T-helper 2 cell treated with Interferon-gamma antibody and Interleukin-4, amounts not matched to agents 5 μg/mL and 100 μg/mL, for 36 hours (primary cell): ENCODE results near the gene UQCC5.

Source experiments
- DNase-seq: peaks from one replicate; pipeline ENCODE4 v3.0.0; 2021; ENCODE audit warnings: low spot score
- H3K27ac Mint-ChIP-seq: one replicate; pipeline ENCODE4 v1.8.0; 2021; ENCODE audit warnings: mild to moderate bottlenecking, mixed read lengths
- H3K27me3 Mint-ChIP-seq: one replicate; pipeline ENCODE4 v1.8.0; 2021; ENCODE audit warnings: low read depth, mixed read lengths
- H3K36me3 Mint-ChIP-seq: one replicate; pipeline ENCODE4 v1.8.0; 2021; ENCODE audit warnings: low read depth, mixed read lengths
- H3K4me1 Mint-ChIP-seq: one replicate; pipeline ENCODE4 v1.8.0; 2021; ENCODE audit warnings: low read depth, mixed read lengths
- H3K4me3 Mint-ChIP-seq: one replicate; pipeline ENCODE4 v1.8.0; 2022; ENCODE audit warnings: mild to moderate bottlenecking, moderate library complexity, mixed read lengths
- H3K9me3 Mint-ChIP-seq: one replicate; pipeline ENCODE4 v1.8.0; 2021; ENCODE audit warnings: mixed read lengths

The UQCC5 gene

DNA sequence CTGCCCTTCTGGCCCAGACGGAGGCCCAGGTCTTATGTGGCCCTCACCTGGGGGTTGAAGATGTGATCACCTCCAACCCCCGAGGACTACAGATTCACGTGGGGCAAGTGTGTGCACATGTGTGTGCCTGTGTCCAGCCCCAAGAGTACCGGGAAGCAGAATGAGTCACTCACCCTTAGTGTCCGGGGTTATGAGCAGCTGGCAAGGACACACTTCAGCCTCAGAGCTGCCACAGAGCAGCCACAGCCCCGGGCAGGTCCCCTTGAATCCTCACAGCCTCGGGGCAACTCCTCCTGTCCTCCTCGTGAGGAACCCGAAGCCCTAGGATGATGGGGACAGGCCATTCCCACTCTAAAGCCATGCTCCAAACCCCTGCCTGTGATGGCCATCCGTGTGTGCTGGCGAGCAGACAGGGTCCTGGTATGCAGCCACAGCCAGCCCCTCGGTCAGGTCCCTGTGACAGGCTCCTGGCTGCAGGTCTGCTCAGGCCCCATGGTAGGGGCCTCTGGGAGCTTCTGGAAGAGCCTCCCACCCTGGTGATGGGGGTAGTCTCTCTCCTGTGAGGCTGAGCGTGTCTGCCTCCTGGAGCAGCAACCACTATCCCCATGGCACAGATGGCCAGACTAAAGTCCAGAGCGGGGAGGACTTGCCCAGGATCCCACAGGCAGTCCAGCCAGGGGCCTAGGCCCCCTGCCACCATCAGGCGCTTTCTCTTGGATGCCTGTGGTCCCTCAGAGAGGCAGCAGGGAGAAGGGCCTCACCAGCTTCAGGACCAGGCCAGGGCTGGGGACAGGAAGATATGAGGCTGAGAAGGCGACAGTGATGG, 40.4 kb upstream of the UQCC5 start:
- Mint-ChIP-seq H3K36me3 (peaks cover 6% of the 10 kb centered on the region), H3K9me3 (no peaks in the 10 kb centered on the region), H3K4me1 (no peaks in the 10 kb centered on the region), H3K4me3 (no peak overlapping the region), H3K27ac (no peak overlapping the region), H3K27me3 (no peaks in the 10 kb centered on the region)
- DNase-seq = no peak

DNA sequence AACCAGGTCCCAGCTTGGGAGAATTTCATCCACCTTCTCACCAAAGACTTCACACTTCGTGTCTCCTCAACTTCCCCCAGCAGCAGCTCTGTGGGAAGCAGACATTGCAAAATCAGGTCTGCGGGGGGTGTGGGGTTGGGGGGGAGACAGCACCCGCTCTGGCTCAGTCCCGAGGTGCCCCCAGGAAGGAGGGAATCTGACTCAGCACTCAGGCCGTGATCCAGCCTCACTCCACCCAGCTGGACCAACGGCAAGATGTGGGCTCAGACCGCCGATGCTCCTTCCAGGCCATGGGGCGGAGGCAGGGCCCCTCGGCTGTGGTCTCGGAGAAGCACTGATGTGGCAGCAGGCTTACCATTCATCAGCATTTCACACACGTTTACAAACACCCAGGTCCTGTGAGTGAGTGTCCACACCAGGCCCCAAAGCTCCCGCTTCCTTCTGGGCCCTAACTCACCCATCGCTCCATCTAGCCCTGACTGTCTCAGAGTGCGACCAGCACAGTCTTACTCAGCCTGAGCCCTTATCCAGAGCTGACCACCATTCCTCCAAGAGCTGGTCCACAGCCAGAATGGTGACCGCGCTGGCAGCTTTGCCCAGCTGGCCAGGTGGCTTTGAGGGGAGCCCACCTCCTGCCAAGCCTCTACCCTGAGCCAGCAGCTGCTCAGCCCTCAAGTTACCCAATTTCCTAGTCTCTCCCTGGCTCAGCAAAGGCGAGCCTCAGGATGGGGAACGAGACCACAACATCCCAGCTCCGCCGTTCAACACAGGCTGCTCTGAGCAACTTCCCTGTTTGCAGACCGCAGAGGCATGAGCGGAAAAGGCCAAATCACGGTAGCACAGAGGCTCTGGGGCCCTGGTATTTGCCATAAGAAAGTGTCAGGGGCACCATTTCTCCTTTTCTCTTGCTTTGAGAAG, 38.0 kb upstream of the UQCC5 start:
- no peaks in the 10 kb centered on the region for H3K27me3 Mint-ChIP-seq
- H3K27ac Mint-ChIP-seq = no peak overlapping the region
- no peak for DNase-seq
- H3K9me3 Mint-ChIP-seq = no peaks in the 10 kb centered on the region
- H3K4me1 Mint-ChIP-seq = no peaks in the 10 kb centered on the region
- H3K4me3 Mint-ChIP-seq = no peak overlapping the region
- no peaks in the 10 kb centered on the region for H3K36me3 Mint-ChIP-seq

DNA sequence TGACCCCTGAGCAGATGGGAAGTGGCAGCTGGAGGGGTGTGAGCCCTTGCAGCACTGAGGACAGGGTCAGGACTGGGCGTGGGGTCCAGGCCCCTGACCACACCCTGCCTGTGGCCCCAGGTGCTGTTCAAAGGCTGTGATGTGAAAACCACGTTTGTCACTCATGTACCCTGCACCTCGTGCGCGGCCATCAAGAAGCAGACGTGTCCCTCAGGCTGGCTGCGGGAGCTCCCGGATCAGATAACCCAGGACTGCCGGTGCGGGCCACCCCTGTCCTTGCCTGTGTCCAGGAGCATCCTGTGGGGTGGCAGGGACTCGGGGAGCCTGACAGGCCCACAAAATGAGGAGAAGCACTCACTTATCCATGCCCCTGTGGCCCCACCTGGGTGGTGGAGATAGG, 35.4 kb upstream of the UQCC5 start:
- no peak for DNase-seq
- Mint-ChIP-seq H3K27ac (no peak overlapping the region), H3K4me3 (no peak overlapping the region), H3K4me1 (no peaks in the 10 kb centered on the region), H3K27me3 (no peaks in the 10 kb centered on the region), H3K36me3 (no peaks in the 10 kb centered on the region), H3K9me3 (no peaks in the 10 kb centered on the region)

- H3K36me3 Mint-ChIP-seq = no peaks in the 10 kb centered on the region
- DNase-seq = no peak
- no peaks in the 10 kb centered on the region for H3K4me1 Mint-ChIP-seq
- no peaks in the 10 kb centered on the region for H3K27me3 Mint-ChIP-seq
- H3K27ac Mint-ChIP-seq = no peak overlapping the region
- no peak overlapping the region for H3K4me3 Mint-ChIP-seq
- H3K9me3 Mint-ChIP-seq = no peaks in the 10 kb centered on the region
Measured at GRCh38 chr3:52502001-52502400, 34.4 kb upstream of the UQCC5 start.

DNA sequence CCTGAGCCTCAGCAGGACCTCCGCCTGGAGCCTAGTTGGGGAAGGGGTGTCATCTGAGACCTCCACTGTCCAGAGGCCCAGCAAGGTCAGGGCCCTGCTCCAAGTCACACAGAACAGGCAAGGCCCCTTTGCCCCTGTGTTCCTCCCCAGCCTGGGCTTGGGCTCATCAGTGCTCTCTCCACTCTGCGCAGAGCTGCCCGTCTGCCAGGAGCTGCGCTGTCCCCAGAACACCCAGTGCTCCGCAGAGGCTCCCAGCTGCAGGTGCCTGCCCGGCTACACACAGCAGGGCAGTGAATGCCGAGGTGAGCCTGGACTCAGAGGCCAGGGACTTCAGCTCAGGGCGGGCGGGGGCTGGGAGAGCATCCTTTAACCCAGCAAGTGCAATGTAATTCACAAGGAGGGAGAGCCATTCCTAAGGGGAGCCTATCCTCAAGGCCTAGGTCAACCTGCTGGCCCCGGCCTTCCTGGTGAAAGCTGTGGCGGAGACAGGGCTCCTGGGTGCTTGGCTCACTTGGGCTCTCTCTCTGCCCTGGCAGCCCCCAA, 33.5 kb upstream of the UQCC5 start:
- Mint-ChIP-seq H3K27ac (no peak overlapping the region), H3K4me1 (no peaks in the 10 kb centered on the region), H3K36me3 (no peaks in the 10 kb centered on the region), H3K27me3 (no peaks in the 10 kb centered on the region), H3K9me3 (no peaks in the 10 kb centered on the region), H3K4me3 (no peak overlapping the region)
- no peak for DNase-seq

DNA sequence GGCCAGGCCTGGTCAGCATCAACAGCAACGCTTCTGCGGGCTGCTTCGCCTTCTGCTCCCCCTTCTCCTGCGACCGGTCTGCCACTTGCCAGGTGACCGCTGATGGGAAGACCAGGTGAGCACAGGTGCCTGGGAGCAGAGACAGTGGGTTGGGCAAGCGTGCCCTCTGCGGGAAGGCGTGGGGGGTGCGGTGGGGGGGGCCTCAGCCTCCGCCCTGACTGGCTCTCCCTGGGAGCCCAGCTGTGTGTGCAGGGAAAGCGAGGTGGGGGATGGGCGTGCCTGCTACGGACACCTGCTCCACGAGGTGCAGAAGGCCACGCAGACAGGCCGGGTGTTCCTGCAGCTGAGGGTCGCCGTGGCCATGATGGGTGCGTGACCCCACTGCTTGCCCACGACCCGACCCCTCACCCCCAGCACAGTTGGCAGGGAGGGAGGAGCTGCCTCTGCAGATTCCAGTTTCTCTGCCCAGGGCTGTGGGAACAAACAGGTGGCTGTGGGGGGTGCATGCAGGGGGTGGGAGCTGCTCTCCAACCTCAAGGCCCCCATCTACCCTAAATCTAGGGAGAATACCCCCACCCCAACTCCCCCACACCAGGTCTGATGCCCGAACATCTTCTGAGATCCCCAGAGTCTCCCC, 32.5 kb upstream of the UQCC5 start:
- H3K4me3 Mint-ChIP-seq = no peak overlapping the region
- H3K27ac Mint-ChIP-seq = no peak overlapping the region
- no peaks in the 10 kb centered on the region for H3K4me1 Mint-ChIP-seq
- H3K36me3 Mint-ChIP-seq = no peaks in the 10 kb centered on the region
- no peaks in the 10 kb centered on the region for H3K27me3 Mint-ChIP-seq
- DNase-seq = no peak
- H3K9me3 Mint-ChIP-seq = no peaks in the 10 kb centered on the region

DNA sequence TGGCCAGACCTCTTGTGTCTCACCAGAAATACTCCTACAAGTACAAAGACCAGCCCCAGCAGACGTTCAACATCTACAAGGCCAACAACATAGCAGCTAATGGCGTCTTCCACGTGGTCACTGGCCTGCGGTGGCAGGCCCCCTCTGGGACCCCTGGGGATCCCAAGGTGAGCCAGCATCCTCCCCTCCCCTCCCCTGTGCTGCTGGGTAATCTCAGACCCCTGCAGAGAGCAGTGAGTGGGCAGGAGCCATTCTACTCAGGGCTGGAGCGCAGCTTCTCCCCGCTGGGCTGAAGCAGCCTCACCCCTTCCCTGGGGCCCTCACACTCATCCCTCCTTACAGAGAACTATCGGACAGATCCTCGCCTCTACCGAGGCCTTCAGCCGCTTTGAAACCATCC, 31.4 kb upstream of the UQCC5 start:
- Mint-ChIP-seq H3K4me1 (no peaks in the 10 kb centered on the region), H3K27ac (no peak overlapping the region), H3K27me3 (no peaks in the 10 kb centered on the region), H3K36me3 (no peaks in the 10 kb centered on the region), H3K9me3 (no peaks in the 10 kb centered on the region), H3K4me3 (no peak overlapping the region)
- DNase-seq = no peak

DNA sequence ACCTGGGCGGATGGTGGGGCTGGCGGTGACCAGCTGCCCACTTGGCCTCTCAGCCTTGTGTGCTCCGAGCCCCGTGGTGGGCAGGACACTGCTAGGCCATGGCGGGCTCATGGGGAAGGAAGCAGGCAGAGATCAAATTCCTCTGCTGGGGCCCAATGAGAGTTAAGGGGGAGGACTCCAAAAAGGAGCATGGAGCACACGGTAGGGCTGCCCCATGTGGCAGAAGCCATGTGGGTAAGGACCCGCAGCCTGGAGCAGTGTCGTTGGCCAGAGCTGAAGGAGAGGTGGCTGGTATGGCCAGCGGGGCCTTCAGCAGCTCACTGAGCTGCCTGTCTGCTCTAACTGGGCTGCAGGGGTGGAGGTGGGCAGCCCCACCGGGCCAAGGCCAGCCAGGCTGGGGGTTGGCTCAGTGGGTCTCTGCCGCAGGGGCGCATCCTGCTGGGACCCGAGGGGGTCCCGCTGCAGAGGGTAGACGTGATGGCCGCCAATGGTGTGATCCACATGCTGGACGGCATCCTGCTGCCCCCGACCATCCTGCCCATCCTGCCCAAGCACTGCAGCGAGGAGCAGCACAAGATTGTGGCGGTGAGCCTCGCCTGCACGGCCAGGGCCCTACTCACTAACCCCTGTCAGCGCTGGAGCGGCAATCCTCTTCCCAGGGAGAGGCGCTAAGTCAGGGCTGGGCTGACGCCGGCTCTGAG, 30.0 kb upstream of the UQCC5 start:
- H3K27ac Mint-ChIP-seq = no peak overlapping the region
- no peaks in the 10 kb centered on the region for H3K27me3 Mint-ChIP-seq
- no peak overlapping the region for H3K4me3 Mint-ChIP-seq
- no peaks in the 10 kb centered on the region for H3K9me3 Mint-ChIP-seq
- no peaks in the 10 kb centered on the region for H3K36me3 Mint-ChIP-seq
- H3K4me1 Mint-ChIP-seq = no peaks in the 10 kb centered on the region
- DNase-seq = no peak

DNA sequence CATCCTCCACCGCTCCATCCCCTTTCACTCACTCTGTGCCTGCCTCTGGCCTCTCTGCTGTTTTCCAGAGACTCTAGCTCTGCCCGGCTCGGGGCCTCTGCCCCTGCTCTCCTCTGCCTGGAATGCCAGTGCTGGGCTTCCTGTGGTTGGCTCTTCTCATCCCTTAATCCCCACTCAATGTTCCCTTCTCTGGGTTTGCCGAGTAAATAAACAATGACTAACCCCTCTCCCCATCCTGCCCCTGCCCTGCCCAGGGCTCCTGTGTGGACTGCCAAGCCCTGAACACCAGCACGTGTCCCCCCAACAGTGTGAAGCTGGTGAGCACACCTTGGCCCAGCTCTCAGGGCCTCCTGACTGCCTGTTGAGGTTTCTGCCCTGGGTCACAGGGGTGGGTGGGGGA, 29.0 kb upstream of the UQCC5 start:
- H3K36me3 Mint-ChIP-seq = no peaks in the 10 kb centered on the region
- no peak overlapping the region for H3K27ac Mint-ChIP-seq
- H3K4me3 Mint-ChIP-seq = no peak overlapping the region
- no peaks in the 10 kb centered on the region for H3K4me1 Mint-ChIP-seq
- H3K9me3 Mint-ChIP-seq = no peaks in the 10 kb centered on the region
- no peak for DNase-seq
- no peaks in the 10 kb centered on the region for H3K27me3 Mint-ChIP-seq

DNA sequence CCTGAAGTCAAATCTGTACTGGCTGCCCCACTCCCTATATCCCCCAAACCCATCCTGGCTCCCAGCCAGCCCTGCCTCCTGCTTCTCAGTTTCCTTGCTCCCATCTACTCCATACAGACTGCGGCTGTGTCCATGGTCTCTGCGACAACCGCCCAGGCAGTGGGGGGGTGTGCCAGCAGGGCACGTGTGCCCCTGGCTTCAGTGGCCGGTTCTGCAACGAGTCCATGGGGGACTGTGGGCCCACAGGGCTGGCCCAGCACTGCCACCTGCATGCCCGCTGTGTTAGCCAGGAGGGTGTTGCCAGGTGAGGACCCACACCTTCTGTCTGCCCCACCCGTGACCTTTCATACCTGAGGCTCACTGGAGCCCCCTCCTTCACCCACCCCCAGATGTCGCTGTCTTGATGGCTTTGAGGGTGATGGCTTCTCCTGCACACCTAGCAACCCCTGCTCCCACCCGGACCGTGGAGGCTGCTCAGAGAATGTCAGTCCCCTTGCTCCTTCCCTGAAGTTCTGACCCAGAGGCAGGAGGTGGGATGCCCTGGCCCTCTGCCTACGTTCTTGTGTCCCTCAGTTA, 26.6 kb upstream of the UQCC5 start:
- H3K27ac Mint-ChIP-seq = no peak overlapping the region
- no peaks in the 10 kb centered on the region for H3K9me3 Mint-ChIP-seq
- H3K4me1 Mint-ChIP-seq = no peaks in the 10 kb centered on the region
- no peak overlapping the region for H3K4me3 Mint-ChIP-seq
- no peak for DNase-seq
- no peaks in the 10 kb centered on the region for H3K36me3 Mint-ChIP-seq
- H3K27me3 Mint-ChIP-seq = no peaks in the 10 kb centered on the region

- Mint-ChIP-seq H3K4me3 (no peak overlapping the region), H3K27ac (no peak overlapping the region), H3K4me1 (no peaks in the 10 kb centered on the region), H3K9me3 (no peaks in the 10 kb centered on the region), H3K27me3 (no peaks in the 10 kb centered on the region), H3K36me3 (no peaks in the 10 kb centered on the region)
- DNase-seq = no peak
Measured at GRCh38 chr3:52511509-52511908, 24.9 kb upstream of the UQCC5 start.

DNA sequence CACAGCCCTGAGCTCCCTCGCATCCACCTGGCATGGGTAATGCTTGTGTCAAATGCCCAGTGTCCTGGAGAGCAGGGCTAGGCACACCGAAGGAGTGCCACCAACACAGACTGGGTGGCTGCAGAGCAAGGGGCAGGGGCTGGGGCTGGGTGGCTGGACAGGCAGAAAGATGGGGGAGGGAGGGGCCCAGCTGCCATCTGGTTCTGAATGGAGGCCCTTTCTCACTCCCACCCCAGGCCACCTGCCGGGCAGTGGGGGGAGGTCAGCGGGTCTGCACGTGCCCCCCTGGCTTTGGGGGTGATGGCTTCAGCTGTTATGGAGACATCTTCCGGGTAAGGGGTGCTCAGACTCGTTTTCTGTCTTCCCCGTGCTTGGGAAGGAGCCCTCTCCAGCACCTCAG, 24.3 kb upstream of the UQCC5 start:
- H3K27ac Mint-ChIP-seq = no peak overlapping the region
- H3K9me3 Mint-ChIP-seq = no peaks in the 10 kb centered on the region
- no peak for DNase-seq
- no peaks in the 10 kb centered on the region for H3K27me3 Mint-ChIP-seq
- no peak overlapping the region for H3K4me3 Mint-ChIP-seq
- no peaks in the 10 kb centered on the region for H3K4me1 Mint-ChIP-seq
- no peaks in the 10 kb centered on the region for H3K36me3 Mint-ChIP-seq

- Mint-ChIP-seq H3K36me3 (no peaks in the 10 kb centered on the region), H3K4me1 (no peaks in the 10 kb centered on the region), H3K27me3 (no peaks in the 10 kb centered on the region), H3K27ac (no peak overlapping the region), H3K4me3 (no peak overlapping the region), H3K9me3 (no peaks in the 10 kb centered on the region)
- no peak for DNase-seq
Measured at GRCh38 chr3:52512727-52513126, 23.7 kb upstream of the UQCC5 start.
